Neural cell (in vitro differentiated cells): ENCODE measurements around the gene TCEAL9. TPM values are rescaled to one million over a fixed set of nuclear protein-coding genes. Genes with fewer than 3 reads are reported as not detected.

Experiments used
- H2AFZ ChIP-seq: fragments of 200-600, 300-800 bp; sonication (generic), shearing (Covaris generic); 2 replicates; pipeline ENCODE4 v1.6.0; 2014; ENCODE audit warnings: low read depth, mild to moderate bottlenecking, antibody characterized with exemption, low read length, moderate library complexity
- H3F3A ChIP-seq: fragments of 200-600 bp; shearing (Covaris generic); 2 replicates; pipeline ENCODE4 v1.6.1; 2016; ENCODE audit warnings: mild to moderate bottlenecking, moderate library complexity, mixed read lengths, antibody characterized with exemption, low read length; ENCODE audit not compliant: insufficient read depth, poor library complexity, severe bottlenecking
- H3K27ac ChIP-seq: fragments of 200-600, 300-800 bp; sonication (generic), shearing (Covaris generic); 2 replicates; pipeline ENCODE4 v1.5.1; 2014; ENCODE audit warnings: mild to moderate bottlenecking, low read length, moderate library complexity
- H3K27me3 ChIP-seq: fragments of 300-800, 200-600 bp; sonication (generic), shearing (Covaris generic); 2 replicates; pipeline ENCODE4 v1.6.0; 2014; ENCODE audit warnings: mild to moderate bottlenecking, low read depth, low read length, moderate library complexity; ENCODE audit not compliant: insufficient read depth
- H3K36me3 ChIP-seq: fragments of 300-800, 200-600 bp; sonication (generic), shearing (Covaris generic); 2 replicates; pipeline ENCODE4 v1.5.1; 2014; ENCODE audit warnings: mild to moderate bottlenecking, antibody characterized with exemption, low read length, moderate library complexity; ENCODE audit not compliant: insufficient read depth
- H3K4me2 ChIP-seq: fragments of 300-800, 200-600 bp; sonication (generic), shearing (Covaris generic); 2 replicates; pipeline ENCODE4 v1.6.0; 2014; ENCODE audit warnings: mild to moderate bottlenecking, low read length
- H3K4me3 ChIP-seq: fragments of 300-800, 200-600 bp; sonication (generic), shearing (Covaris generic); 2 replicates; pipeline ENCODE4 v1.5.1; 2014; ENCODE audit warnings: mild to moderate bottlenecking, low read length, moderate library complexity
- H3K79me2 ChIP-seq: fragments of 200-600 bp; shearing (Covaris generic); replicated peaks from 2 replicates; pipeline ENCODE4 v1.6.0; 2014; ENCODE audit warnings: mild to moderate bottlenecking, low read length, moderate library complexity; ENCODE audit not compliant: insufficient read depth
- H3K9ac ChIP-seq: fragments of 300-800, 200-600 bp; sonication (generic), shearing (Covaris generic); 2 replicates; pipeline ENCODE4 v1.6.1; 2016; ENCODE audit warnings: mild to moderate bottlenecking, low read length, mixed read lengths
- H3K9me2 ChIP-seq: fragments of 200-600 bp; shearing (Covaris generic); 2 replicates; pipeline ENCODE4 v1.6.1; 2016; ENCODE audit warnings: mild to moderate bottlenecking, low read length, mixed read lengths; ENCODE audit not compliant: insufficient read depth
- H3K9me3 ChIP-seq: fragments of 200-600, 300-800 bp; sonication (generic), shearing (Covaris generic); 2 replicates; pipeline ENCODE4 v1.6.1; 2016; ENCODE audit warnings: mild to moderate bottlenecking, mixed run types, low read length, moderate library complexity, mixed read lengths
- H4K20me1 ChIP-seq: fragments of 200-600 bp; shearing (Covaris generic); 2 replicates; pipeline ENCODE4 v1.6.1; 2016; ENCODE audit warnings: mild to moderate bottlenecking, mixed run types; ENCODE audit not compliant: insufficient read depth
- EP300 ChIP-seq: fragments of 450-650 bp; conservative IDR thresholded peaks from 2 replicates; pipeline ENCODE4 v1.6.1; 2014; ENCODE audit warnings: antibody characterized with exemption, mild to moderate bottlenecking, moderate library complexity; ENCODE audit not compliant: poor library complexity, severe bottlenecking
- EZH2 ChIP-seq: fragments of 200-600, 300-800 bp; shearing (Covaris generic), sonication (generic); IDR thresholded peaks from 2 replicates; pipeline ENCODE4 v1.6.1; 2014; ENCODE audit warnings: antibody characterized with exemption, low read length, borderline replicate concordance, mild to moderate bottlenecking; ENCODE audit not compliant: insufficient read depth, poor library complexity, severe bottlenecking
- MXI1 ChIP-seq: fragments of 450-650 bp; conservative IDR thresholded peaks from 2 replicates; pipeline ENCODE4 v1.6.1; 2014; ENCODE audit warnings: antibody characterized with exemption, mild to moderate bottlenecking; ENCODE audit not compliant: poor library complexity, severe bottlenecking
- POLR2AphosphoS5 ChIP-seq: IDR thresholded peaks from 2 replicates; pipeline ENCODE4 v1.6.1; 2012
- RAD21 ChIP-seq: fragments of 450-650 bp; conservative IDR thresholded peaks from 2 replicates; pipeline ENCODE4 v1.6.1; 2014; ENCODE audit warnings: antibody characterized with exemption, mild to moderate bottlenecking, moderate library complexity
- SMC3 ChIP-seq: fragments of 450-650 bp; conservative IDR thresholded peaks from 2 replicates; pipeline ENCODE4 v1.6.1; 2014; ENCODE audit warnings: antibody characterized with exemption, mild to moderate bottlenecking, moderate library complexity; ENCODE audit not compliant: poor library complexity
- TAF1 ChIP-seq: IDR thresholded peaks from 2 replicates; pipeline ENCODE4 v1.6.1; 2012; ENCODE audit warnings: low read depth
- polyA plus RNA-seq: library from polyadenylated mRNA; depleted of rRNA; stranded (reverse); fragments of >200 nt; gene quantifications from 2 replicates; pipeline ENCODE4 v1.2.3, GENCODE V29; 2014
- TF ChIP-seq, protein P1 (sequence below): IDR thresholded peaks from 2 replicates; pipeline ENCODE4 v1.6.1; 2012; ENCODE audit warnings: borderline replicate concordance
- TF ChIP-seq, protein P2 (sequence below): fragments of 450-650 bp; IDR thresholded peaks from 2 replicates; pipeline ENCODE4 v1.5.1; 2014; ENCODE audit warnings: antibody characterized with exemption, mild to moderate bottlenecking, moderate library complexity; ENCODE audit not compliant: poor library complexity, severe bottlenecking

The TCEAL9 gene
- polyA plus RNA-seq, 1 donor from 2014 or later, result 84.5 TPM

DNA sequence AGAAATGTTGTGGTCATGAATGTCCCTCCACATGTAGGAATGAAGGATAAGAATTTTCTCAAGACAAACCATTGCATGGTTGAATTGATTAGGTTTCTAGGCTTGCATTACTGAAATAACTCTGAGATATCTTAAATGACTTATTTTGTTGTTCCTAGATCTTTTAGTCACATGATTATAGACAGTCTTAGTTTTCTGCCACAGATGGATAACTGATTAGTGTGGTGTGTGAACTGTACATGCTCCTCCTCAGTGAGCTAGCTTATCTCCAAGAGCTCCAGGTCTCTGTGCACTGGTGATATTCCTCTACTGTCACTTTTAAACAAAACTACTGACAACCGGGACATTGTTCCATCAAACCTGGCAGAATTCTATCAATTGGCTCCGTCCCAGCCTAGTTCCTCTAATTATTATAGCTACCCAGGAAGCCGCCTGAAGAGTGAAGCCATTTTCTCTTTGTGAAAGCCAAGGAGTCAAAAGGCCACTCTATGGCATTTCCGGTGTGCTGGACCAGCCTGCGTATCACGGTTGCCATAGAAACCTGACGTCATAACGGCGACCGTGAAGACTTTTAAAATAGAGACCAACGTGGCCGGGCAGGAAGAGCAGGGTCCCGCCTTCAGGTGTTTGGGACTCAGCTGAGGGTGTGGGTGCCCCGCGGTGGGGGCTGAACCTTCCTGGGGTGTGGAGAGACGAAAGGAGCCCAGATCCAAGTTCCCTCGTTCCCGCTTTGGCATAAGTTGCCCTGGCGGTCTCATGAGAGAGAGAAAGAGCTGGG lies 48.1 kb downstream of the TCEAL9 start:
- Histone ChIP-seq H2AFZ (peak overlapping the region; percentile 40), H3K9me3 (no peaks in the 10 kb centered on the region), H3K27me3 (no peaks in the 10 kb centered on the region), H3K4me2 (peak overlapping the region; percentile 39), H3K9ac (peak overlapping the region; percentile 69), H3K27ac (peak overlapping the region; percentile 80), H3K79me2 (no peaks in the 10 kb centered on the region), H3K9me2 (no peaks in the 10 kb centered on the region), H3F3A (no peaks in the 10 kb centered on the region), H3K36me3 (no peaks in the 10 kb centered on the region), H3K4me3 (peak overlapping the region; percentile 73), H4K20me1 (no peaks in the 10 kb centered on the region)
- TF ChIP-seq, protein P1, sequence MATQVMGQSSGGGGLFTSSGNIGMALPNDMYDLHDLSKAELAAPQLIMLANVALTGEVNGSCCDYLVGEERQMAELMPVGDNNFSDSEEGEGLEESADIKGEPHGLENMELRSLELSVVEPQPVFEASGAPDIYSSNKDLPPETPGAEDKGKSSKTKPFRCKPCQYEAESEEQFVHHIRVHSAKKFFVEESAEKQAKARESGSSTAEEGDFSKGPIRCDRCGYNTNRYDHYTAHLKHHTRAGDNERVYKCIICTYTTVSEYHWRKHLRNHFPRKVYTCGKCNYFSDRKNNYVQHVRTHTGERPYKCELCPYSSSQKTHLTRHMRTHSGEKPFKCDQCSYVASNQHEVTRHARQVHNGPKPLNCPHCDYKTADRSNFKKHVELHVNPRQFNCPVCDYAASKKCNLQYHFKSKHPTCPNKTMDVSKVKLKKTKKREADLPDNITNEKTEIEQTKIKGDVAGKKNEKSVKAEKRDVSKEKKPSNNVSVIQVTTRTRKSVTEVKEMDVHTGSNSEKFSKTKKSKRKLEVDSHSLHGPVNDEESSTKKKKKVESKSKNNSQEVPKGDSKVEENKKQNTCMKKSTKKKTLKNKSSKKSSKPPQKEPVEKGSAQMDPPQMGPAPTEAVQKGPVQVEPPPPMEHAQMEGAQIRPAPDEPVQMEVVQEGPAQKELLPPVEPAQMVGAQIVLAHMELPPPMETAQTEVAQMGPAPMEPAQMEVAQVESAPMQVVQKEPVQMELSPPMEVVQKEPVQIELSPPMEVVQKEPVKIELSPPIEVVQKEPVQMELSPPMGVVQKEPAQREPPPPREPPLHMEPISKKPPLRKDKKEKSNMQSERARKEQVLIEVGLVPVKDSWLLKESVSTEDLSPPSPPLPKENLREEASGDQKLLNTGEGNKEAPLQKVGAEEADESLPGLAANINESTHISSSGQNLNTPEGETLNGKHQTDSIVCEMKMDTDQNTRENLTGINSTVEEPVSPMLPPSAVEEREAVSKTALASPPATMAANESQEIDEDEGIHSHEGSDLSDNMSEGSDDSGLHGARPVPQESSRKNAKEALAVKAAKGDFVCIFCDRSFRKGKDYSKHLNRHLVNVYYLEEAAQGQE, result peak; percentile 40
- TF ChIP-seq MXI1 (peak; percentile 83), SMC3 (peak; percentile 23), EP300 (no peak), TAF1 (no peak), POLR2AphosphoS5 (peak; percentile 40), RAD21 (peak; percentile 23), EZH2 (no peak)
- TF ChIP-seq, protein P2, sequence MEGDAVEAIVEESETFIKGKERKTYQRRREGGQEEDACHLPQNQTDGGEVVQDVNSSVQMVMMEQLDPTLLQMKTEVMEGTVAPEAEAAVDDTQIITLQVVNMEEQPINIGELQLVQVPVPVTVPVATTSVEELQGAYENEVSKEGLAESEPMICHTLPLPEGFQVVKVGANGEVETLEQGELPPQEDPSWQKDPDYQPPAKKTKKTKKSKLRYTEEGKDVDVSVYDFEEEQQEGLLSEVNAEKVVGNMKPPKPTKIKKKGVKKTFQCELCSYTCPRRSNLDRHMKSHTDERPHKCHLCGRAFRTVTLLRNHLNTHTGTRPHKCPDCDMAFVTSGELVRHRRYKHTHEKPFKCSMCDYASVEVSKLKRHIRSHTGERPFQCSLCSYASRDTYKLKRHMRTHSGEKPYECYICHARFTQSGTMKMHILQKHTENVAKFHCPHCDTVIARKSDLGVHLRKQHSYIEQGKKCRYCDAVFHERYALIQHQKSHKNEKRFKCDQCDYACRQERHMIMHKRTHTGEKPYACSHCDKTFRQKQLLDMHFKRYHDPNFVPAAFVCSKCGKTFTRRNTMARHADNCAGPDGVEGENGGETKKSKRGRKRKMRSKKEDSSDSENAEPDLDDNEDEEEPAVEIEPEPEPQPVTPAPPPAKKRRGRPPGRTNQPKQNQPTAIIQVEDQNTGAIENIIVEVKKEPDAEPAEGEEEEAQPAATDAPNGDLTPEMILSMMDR, result no peak

- Histone ChIP-seq H3K79me2 (no peaks in the 10 kb centered on the region), H2AFZ (peak overlapping the region; percentile 40), H3K9me2 (no peaks in the 10 kb centered on the region), H4K20me1 (no peaks in the 10 kb centered on the region), H3K27ac (peak overlapping the region; percentile 80), H3F3A (no peaks in the 10 kb centered on the region), H3K9me3 (no peaks in the 10 kb centered on the region), H3K4me3 (peak overlapping the region; percentile 73), H3K27me3 (no peaks in the 10 kb centered on the region), H3K36me3 (no peaks in the 10 kb centered on the region), H3K4me2 (peak overlapping the region; percentile 39), H3K9ac (peak overlapping the region; percentile 69)
- peak; percentile 19 for TF ChIP-seq MXI1
- no peak for TF ChIP-seq EP300
- TF ChIP-seq POLR2AphosphoS5, result no peak
These were observed 48.7 kb downstream of the TCEAL9 start for GRCh38 chrX:103405009-103405333.
